Left renal pelvis (tissue), 4 donors: Measurements from ENCODE around the gene CTXN2. TPM values are rescaled to one million over a fixed set of nuclear protein-coding genes. Genes with fewer than 3 reads are reported as not detected.

Experiments used
- DNase-seq, 4 donors: peaks; one replicate each; pipeline ENCODE4 v3.0.0-alpha.2; 2013; ENCODE audit warnings: low read depth in 4 of 4, low spot score in 3 of 4
- polyA plus RNA-seq, 4 donors: library from polyadenylated mRNA; unstranded; fragments of 120-200 nt; gene quantifications; one replicate each; pipeline ENCODE4 v1.2.1, GENCODE V29; 2013; ENCODE audit not compliant: insufficient read length in 4 of 4

Gene CTXN2
- under 1 TPM in 1 of 4 donors, not detected in 3; 0.09 TPM for polyA plus RNA-seq

DNA sequence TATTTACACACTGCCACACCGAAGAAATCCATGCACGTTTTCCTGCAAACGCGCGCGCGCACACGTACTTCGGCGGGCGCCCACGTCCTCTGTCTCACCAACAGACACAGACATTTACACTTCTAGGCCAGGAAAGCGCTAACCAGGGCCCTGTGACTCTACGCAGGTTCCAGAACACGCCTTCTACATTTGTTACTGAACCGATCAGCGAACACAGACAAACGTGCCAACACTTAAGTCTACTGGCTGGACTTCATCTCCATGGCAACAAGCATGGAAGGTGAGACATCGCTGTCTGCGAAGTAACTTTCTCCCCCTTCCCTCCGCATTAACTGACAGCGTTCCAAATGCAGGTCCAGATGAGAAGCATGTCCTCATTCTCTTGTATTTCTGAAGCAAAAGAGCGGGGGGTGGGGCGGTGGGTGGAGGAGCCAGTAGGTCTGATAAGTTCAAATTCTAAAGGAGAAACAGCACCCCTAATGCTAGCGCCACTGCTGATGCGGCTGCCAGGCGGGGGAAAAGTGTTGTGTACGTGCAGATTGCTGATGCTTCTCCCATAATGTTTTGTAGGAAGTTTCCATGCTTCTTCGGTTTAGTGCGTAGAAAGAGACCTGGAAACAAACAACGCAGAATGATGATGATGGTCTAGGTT lies at the start of gene CTXN2:
Gene CTXN2 (plus strand): TSS at position 92 of the 652 bp plus-strand sequence. CDS start 9,636 bp downstream, outside the sequence.
- no peak for DNase-seq

- DNase-seq, result no peak
These were observed 47.6 kb upstream of the CTXN2 start for GRCh38 chr15:48143856-48144255.

- DNase-seq, result no peak
These were observed 46.6 kb upstream of the CTXN2 start for GRCh38 chr15:48144889-48145288.

DNA sequence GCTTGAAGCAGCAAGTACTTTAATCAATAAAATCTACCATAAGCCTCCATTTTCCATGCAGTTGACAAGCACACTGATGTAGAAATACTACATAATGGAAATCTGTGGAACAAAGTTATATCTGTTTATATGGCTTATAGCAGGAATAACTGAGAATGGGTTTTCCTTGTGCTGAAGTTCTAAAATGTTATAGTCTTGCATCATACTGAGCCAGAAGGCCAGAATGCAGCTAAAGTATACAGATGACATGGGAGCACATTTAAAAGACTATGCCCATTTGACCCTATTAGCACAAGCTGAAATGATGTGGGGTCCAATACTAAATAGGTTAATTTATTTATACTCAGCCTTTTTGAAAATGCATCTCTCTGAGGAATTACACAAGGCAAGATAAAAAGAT lies 45.5 kb upstream of the CTXN2 start:
- DNase-seq, result no peak

DNA sequence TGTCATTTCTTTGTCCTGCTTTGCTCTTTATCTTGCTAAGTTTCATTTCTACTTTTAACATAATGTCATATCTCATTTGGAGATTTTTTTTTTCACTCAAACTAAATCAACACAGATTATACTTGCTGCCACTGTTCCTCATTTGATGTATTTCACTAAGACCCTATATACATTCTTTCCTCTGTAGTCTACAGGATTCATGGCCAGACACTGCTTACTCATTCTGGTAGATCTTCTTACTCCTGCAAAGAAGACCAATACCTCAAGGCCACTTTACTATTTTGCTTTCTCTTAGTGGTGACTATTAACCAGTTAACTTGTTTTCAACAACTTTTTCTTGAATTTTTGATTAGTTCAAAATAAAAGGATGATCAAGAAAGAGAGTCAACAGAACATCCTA lies 44.1 kb upstream of the CTXN2 start:
- no peak for DNase-seq

DNA sequence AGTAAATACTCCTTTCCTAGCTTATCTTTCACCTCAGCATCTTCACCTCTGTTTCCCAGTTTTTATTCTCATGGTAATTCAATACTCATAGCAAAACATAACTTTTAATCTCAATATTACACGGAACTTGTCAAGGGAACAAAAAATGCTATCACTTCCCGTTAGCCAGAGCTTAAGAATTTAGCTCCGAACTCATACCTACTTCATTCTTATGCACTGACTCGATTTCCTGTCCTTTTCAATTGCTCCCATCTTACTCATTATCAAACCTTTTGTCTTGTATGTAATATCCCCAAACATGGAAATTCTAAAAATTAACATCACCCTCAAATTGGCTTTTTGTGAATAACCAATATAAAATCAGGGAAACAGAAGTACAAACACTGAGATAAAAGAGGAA lies 41.6 kb upstream of the CTXN2 start:
- DNase-seq, result no peak

GRCh38 chr15:48153526-48153925 lies 37.9 kb upstream of the CTXN2 start:
- DNase-seq, result no peak

DNA sequence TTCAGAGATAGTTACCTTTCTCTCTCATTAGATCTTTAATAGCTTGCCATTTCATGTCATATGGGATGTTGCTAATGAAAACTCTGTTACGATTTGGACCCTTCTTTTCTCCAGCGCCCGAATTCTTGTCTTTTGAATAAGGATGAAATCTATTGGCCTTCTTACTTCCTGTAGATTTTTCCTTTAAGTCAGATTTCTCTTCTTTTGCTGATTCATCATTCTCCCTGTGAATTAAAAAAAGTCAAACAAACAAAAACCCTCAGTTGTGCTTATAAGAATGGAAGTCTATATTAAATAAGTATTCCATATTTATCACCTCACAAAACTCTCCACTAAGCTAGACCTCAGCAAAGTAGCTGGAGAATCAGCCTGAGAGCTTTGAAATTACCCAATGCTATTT lies 22.8 kb upstream of the CTXN2 start:
- DNase-seq, result no peak

- no peak for DNase-seq
These were observed 20.5 kb upstream of the CTXN2 start for GRCh38 chr15:48170981-48171380.

DNA sequence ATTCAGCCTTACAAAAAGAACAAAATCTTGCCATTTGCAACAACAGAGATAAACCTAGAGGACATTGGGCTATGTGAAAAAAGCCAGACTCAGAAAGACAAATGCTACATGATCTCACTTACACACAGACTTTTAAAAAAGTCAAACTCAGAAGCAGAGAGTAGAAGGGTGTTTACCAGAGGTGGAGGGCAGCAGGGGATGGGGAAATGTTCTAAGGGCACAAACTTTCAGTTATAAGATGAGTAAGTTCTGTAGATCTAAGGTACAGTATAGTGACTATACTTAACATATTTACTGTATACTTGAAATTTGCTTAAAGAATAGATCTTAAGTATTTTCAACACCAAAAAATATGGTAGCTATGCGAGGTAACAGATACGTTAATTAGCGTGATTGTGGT lies 16.3 kb upstream of the CTXN2 start:
- no peak for DNase-seq

DNA sequence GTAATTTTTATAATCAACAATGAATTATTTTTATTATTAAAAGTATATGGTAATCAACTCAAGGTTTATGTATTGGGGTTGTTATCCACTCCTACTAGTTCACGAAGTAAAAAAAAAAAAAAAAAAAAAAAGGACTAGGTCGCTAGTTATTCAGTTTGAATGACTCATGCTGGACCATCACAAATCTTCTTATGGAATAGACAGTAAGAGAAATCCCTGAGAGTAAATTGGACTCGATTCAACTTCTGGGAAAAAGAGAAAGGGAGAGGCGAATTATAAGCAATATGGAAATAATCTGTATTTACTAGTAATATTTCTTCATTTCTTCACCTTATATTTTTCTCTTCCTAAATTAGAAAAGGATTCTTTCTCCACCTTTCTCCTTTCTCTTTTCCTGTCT lies 15.4 kb upstream of the CTXN2 start:
- DNase-seq, result no peak

DNA sequence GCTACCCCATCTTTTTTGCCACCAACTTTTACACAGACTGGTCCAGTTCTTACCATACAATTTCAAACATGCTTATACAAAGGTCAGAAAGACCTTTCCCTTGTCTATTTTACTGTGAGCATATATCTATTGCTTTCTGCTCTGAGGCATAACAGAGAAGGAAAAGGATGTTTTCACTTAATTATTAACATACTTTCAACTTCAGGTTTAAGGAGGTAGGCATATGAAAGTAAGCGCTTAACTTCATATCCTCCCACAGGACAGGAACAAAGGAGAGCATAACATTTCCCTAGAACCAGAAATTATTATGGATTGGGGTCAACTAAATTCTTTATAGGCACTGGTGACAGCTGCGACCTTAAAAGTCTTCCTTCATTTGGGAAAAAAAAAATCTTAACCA lies 14.5 kb upstream of the CTXN2 start:
- DNase-seq, result no peak

- peak; percentile 14 to 62 (median 48) for DNase-seq
These were observed 14.1 kb upstream of the CTXN2 start for GRCh38 chr15:48177383-48177765.

- peak; percentile 50 to 77 (median 69) for DNase-seq
These were observed 13.5 kb upstream of the CTXN2 start, which contains the start of gene MYEF2 for GRCh38 chr15:48177766-48178647. Gene MYEF2 (minus strand): TSS chr15:48178295. CDS start chr15:48178237, 58 bp downstream.

DNA sequence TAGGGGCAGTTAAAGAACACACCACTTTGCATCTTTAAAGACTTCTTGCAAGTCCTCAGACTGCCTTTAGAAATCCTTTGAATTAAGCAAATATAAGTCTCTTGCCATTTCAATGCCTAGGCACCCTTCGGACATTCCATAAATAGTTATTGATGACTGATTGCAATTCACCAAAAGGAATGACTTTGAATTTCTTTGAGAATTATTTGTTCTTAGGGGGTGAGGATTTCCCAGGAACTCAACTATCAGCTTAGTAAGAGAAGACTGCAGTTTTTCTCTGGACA lies 12.9 kb upstream of the CTXN2 start:
- DNase-seq, result no peak

- no peak for DNase-seq
These were observed 8.7 kb upstream of the CTXN2 start for GRCh38 chr15:48182749-48183148.

GRCh38 chr15:48185529-48185928 lies 5.9 kb upstream of the CTXN2 start:
- no peak for DNase-seq

- no peak for DNase-seq
These were observed 5.2 kb upstream of the CTXN2 start for GRCh38 chr15:48186271-48186670.

GRCh38 chr15:48190932-48191573 lies 412 bp upstream of the CTXN2 start:
- DNase-seq, result peak; percentile 69 to 90 (median 78)

- DNase-seq, result no peak
These were observed 10.6 kb downstream of the CTXN2 start for GRCh38 chr15:48202068-48202467.

- no peak for DNase-seq
These were observed 14.5 kb downstream of the CTXN2 start, which contains the start of gene SLC12A1 for GRCh38 chr15:48205981-48206380. Gene SLC12A1 (plus strand): TSS chr15:48206302. CDS start chr15:48207720, 1,418 bp downstream.
